Ascending aorta (tissue), 2 donors: ENCODE data around the gene TSPEAR. TPM values are rescaled to one million over a fixed set of nuclear protein-coding genes. Genes with fewer than 3 reads are reported as not detected.
"Not testable (repeated sequence)": the region's sequence is repeated elsewhere in the genome, so short reads cannot be mapped to it uniquely, and the experiment has no call there.

Experiments used
- DNase-seq, 2 donors: peaks; one replicate each; pipeline ENCODE4 v3.0.0-alpha.2; 2019; ENCODE audit warnings: low spot score in 2 of 2
- H3K27ac ChIP-seq, 2 donors: fragments of 200-600 bp; sonication (generic); one replicate each; pipeline ENCODE4 v1.5.1; 2016 to 2017; ENCODE audit warnings: mild to moderate bottlenecking in 1 of 2
- H3K27me3 ChIP-seq: fragments of 200-600 bp; sonication (generic); one replicate; pipeline ENCODE4 v1.5.1; 2017
- H3K36me3 ChIP-seq, 2 donors: fragments of 200-600 bp; sonication (generic); one replicate each; pipeline ENCODE4 v1.5.1; 2016
- H3K4me1 ChIP-seq, 2 donors: fragments of 200-600 bp; sonication (generic); one replicate each; pipeline ENCODE4 v1.5.1; 2016 to 2017; ENCODE audit warnings: mild to moderate bottlenecking in 1 of 2
- H3K4me3 ChIP-seq, 2 donors: fragments of 200-600 bp; sonication (generic); one replicate each; pipeline ENCODE4 v1.5.1; 2016 to 2017; ENCODE audit warnings: mild to moderate bottlenecking in 1 of 2
- H3K9me3 ChIP-seq, 2 donors: fragments of 200-600 bp; sonication (generic); one replicate each; pipeline ENCODE4 v1.5.1; 2016
- CTCF ChIP-seq, 3 experiments: fragments of 200-600 bp in 2 of 3; fragments of 450-650 bp in 1 of 3; sonication (generic) in 2 of 3; IDR thresholded peaks; one replicate each; pipeline ENCODE4 v1.5.1; 2016 to 2019; ENCODE audit warnings: antibody characterized with exemption in 3 of 3, mild to moderate bottlenecking in 1 of 3, moderate library complexity in 1 of 3
- intact Hi-C: fragments of 100-400 bp; cut with DNase I; formaldehyde crosslinking; loops from one replicate; pipeline ENCODE4 v1.15.1; 2023
- total RNA-seq: library from RNA; depleted of rRNA; stranded (reverse); fragments of >200 nt; gene quantifications from one replicate; pipeline ENCODE4 v1.1.0, GENCODE V29; 2016

TSPEAR gene
- total RNA-seq, 1 donor from 2014 or later = not detected

DNA sequence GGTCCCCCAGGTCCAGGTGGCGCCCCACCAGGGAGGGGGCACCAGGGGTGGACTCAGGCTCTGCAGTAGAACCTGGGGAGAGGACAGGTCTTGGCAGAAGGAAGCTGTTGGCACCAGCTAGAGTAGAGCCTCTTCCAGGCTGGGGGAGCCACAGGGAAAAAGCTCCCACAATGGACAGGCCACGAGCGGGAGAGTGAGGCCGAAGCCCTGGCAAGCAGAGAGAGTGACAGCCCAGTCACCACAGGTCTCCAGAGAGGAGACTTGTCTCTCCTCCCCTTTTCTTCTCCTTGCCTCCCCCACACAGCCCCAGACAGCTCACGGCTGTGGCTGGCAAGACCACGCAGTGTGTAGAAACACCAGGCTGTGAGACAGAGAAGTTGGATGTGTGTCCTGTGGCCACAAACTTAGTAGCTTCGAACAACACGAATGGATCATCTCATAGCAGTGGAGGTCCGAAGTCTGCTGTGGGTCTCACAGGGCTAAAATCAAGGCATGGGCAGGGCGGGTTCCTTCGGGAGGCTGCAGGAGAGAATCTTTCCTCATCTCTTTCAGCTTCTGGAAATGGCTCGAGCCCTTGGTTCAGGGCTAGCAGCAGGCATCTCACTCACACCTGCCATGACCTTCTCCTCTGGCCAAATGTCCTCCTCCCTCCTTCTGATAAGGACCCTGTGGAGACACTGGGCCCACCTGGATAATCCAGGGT, 60.2 kb downstream of the TSPEAR start:
- Histone ChIP-seq H3K36me3 (no peaks in the 10 kb centered on the region), H3K27me3 (no peaks in the 10 kb centered on the region), H3K27ac (no peak overlapping the region), H3K4me1 (no peaks in the 10 kb centered on the region), H3K4me3 (no peak overlapping the region), H3K9me3 (no peaks in the 10 kb centered on the region)
- intact Hi-C loops = no loop called here
- DNase-seq = no peak
- TF ChIP-seq CTCF (IDR thresholded peaks at IDR 0.05) = no peak

GRCh38 chr21:44650265-44650972, 61.0 kb downstream of the TSPEAR start:
- no peak for DNase-seq
- no peak overlapping the region for H3K27ac ChIP-seq
- H3K9me3 ChIP-seq = peaks cover 0 to 4% of the 10 kb centered on the region in 2 donors
- no peaks in the 10 kb centered on the region for H3K4me1 ChIP-seq
- no peak overlapping the region for H3K4me3 ChIP-seq
- H3K27me3 ChIP-seq = no peaks in the 10 kb centered on the region
- TF ChIP-seq CTCF (IDR thresholded peaks at IDR 0.05) = no peak
- no peaks in the 10 kb centered on the region for H3K36me3 ChIP-seq
- intact Hi-C loops = no loop called here

DNA sequence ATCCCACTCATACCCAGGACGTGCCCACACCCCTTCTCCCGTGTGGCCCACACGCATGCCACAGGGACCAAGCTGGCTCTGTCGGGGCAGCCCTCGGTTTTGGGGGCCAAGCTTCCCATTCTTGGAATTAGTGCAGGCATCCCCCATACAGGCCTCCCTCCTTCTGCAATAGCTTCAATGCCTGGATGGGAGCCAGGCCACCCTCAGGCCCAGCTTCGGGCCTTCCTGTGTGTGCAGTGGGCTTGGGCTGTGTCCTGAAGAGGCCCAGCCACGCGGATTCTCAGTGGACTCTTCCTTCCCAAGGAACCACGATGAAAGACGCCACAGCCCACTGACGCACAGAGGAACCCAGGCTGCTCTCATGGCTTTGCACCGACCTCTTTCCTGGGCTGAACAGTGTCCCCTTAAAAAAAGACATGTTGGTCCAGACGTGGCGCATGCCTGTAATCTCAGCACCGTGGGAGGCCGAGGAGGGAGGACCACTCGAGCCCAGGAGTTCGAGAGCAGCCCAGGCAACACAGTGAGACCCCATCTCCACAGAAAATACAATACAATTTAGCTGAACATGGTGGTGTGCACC, 61.8 kb downstream of the TSPEAR start:
- Histone ChIP-seq H3K9me3 (peaks cover 0 to 12% of the 10 kb centered on the region in 2 donors), H3K4me1 (no peaks in the 10 kb centered on the region), H3K4me3 (no peak overlapping the region), H3K27ac (no peak overlapping the region), H3K27me3 (no peaks in the 10 kb centered on the region), H3K36me3 (no peaks in the 10 kb centered on the region)
- intact Hi-C loops = no loop called here
- TF ChIP-seq CTCF (IDR thresholded peaks at IDR 0.05) = no peak
- DNase-seq = no peak

DNA sequence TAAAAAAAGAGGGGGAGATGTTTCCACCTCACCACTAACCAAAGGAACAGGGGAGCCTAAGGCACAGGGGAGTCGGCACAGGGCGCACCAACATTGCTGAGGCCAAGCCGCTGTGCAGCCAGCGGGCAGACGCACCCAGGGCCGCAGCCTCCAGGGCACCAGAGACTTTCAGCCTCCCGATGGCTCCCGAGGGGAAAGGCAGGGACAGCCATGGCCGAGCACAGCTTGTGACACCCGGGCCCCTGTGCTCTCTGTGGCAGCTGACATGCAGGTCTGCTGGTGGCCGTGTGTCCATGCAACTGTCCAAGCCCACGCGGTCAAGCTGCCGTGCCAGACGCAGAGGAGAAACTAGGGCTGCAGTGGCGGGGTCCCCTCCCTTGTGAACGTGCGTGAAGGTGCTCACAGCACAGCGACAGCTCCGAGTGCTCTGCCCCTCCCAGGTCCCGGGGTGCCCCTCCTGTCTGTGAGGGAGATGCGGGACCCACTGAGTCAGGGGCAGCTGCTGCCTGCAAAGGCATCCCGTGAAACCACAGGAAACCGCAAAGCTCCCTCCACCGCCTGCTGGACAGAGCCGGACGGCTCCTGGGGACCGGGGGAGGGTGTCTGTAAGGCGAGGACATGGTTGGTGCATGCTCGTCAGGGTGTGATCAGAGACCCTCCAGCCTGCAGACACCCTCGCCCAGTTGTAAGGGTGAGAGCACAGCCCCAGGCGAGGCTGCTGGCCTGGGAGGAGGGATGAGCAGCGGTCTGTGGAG, 62.6 kb downstream of the TSPEAR start:
- Histone ChIP-seq H3K27ac (no peak overlapping the region), H3K4me1 (no peaks in the 10 kb centered on the region), H3K9me3 (peaks cover 0 to 20% of the 10 kb centered on the region in 2 donors), H3K36me3 (no peaks in the 10 kb centered on the region), H3K27me3 (no peaks in the 10 kb centered on the region), H3K4me3 (no peak overlapping the region)
- TF ChIP-seq CTCF (IDR thresholded peaks at IDR 0.05) = no peak
- no peak for DNase-seq
- intact Hi-C loops = no loop called here

- Histone ChIP-seq H3K4me1 (no peaks in the 10 kb centered on the region), H3K27me3 (no peaks in the 10 kb centered on the region), H3K27ac (no peak overlapping the region), H3K36me3 (no peaks in the 10 kb centered on the region), H3K9me3 (peaks cover 0 to 20% of the 10 kb centered on the region in 2 donors), H3K4me3 (no peak overlapping the region)
- DNase-seq = no peak
- no peak for TF ChIP-seq CTCF (IDR thresholded peaks at IDR 0.05)
- intact Hi-C loops = no loop called here
Measured at GRCh38 chr21:44647222-44647552, 64.2 kb downstream of the TSPEAR start.

- peaks cover 0 to 20% of the 10 kb centered on the region in 2 donors for H3K9me3 ChIP-seq
- H3K27me3 ChIP-seq, H3K4me3 ChIP-seq, intact Hi-C loops, H3K27ac ChIP-seq, H3K36me3 ChIP-seq, DNase-seq, H3K4me1 ChIP-seq: not testable (repeated sequence)
Measured at GRCh38 chr21:44646366-44647221, 64.8 kb downstream of the TSPEAR start, which contains the start of gene KRTAP10-11. TSS of gene KRTAP10-11 (plus strand) at chr21:44646414. CDS start at chr21:44646459, 45 bp downstream.
